ENCODE results near the gene SELENON. TPM values are rescaled to one million over a fixed set of nuclear protein-coding genes. Genes with fewer than 3 reads are reported as not detected.

SELENON gene
- 26.7 and 74.0 TPM in 2 replicates for total RNA-seq

DNA sequence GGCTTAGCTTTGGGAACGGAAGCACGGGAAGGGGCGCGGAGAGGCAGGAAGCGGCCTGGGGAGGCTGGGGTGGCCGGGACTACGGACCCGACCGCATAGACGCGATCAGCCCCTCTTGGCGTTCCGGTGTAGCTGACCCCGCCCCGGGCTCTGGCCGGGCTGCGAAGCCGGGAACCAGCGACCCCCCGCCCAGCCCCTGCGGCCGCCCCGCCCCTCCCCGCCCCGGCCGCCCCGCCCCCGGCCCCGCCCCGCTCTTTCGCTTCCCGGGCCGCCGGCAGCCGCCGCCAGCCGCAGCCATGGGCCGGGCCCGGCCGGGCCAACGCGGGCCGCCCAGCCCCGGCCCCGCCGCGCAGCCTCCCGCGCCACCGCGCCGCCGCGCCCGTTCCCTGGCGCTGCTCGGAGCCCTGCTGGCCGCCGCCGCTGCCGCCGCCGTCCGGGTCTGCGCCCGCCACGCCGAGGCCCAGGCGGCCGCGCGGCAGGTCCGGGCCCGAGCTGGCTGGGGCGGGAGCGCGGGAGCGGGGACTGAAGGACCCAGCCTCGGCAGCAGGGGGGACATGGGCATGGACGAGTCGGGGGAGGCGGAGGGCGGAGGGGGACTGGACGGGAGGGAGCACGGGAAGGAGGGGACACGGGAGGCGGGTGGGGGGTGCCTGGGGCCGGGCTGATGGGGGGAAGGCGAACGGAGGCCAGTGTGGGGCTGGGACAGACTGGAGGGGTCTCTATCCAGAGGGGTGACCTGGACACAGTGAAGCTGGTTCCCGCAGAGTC is at the start of gene SELENON:
TSS of gene SELENON (plus strand) at position 259 of the 768 bp plus-strand sequence. CDS start at position 297, 38 bp downstream.

GRCh38 chr1:25819491-25820246 is 19.7 kb downstream of the SELENON start, which contains the start of gene MTFR1L:
Gene MTFR1L (plus strand): TSS chr1:25819954. CDS start chr1:25823105, 3,151 bp downstream.

GRCh38 chr1:25858906-25859789 is 59.2 kb downstream of the SELENON start, which contains the start of gene AUNIP:
Gene AUNIP (minus strand): TSS chr1:25859457. CDS start chr1:25859357, 100 bp downstream.

Other genes starting within 250 kb of the SELENON start
- 0.65 and 2.1 TPM in 2 replicates for gene MAN1C1, start 183.4 kb upstream of the SELENON start, total RNA-seq
- 37.1 and 41.7 TPM in 2 replicates for gene MTFR1L, start 19.8 kb downstream of the SELENON start, total RNA-seq
- gene AUNIP, start 59.3 kb downstream of the SELENON start, total RNA-seq, result 0.30 and 1.8 TPM in 2 replicates
- gene PAQR7, start 75.5 kb downstream of the SELENON start, total RNA-seq, result 7.4 and 9.0 TPM in 2 replicates
- 11.6 and 78.8 TPM in 2 replicates for gene STMN1, start 106.2 kb downstream of the SELENON start, total RNA-seq
- 8.3 and 11.7 TPM in 2 replicates for gene PAFAH2, start 197.9 kb downstream of the SELENON start, total RNA-seq
- 0.30 and 1.4 TPM in 2 replicates for gene EXTL1, start 221.6 kb downstream of the SELENON start, total RNA-seq
- gene SLC30A2, start 245.9 kb downstream of the SELENON start, total RNA-seq, result not detected in 2 replicates